IMR-90 (cell line): ENCODE measurements around the gene NAPSA. TPM values are rescaled to one million over a fixed set of nuclear protein-coding genes. Genes with fewer than 3 reads are reported as not detected.

Experiments used
- ATAC-seq: fragments of 200-7000 bp; cut with Tn5 transposase; 2 replicates; pipeline ENCODE4 v1.9.1; 2020; ENCODE audit warnings: low read depth, mild to moderate bottlenecking, moderate library complexity
- BruUV-seq: library from RNA; stranded (reverse); fragments of 400-500 nt; replicated peaks from 2 replicates; lab custom pipeline; 2021; lab: Mats Ljungman, UMichigan
- CTCF ChIA-PET: fragments of 300-600 bp; formaldehyde crosslinking; extraction: SDS; loops from one replicate; lab custom pipeline; 2021; ENCODE audit warnings: antibody characterized with exemption; lab: Yijun Ruan, JAX
- POLR2A ChIA-PET: fragments of 300-600 bp; sonication (Branson Sonifier 250); formaldehyde crosslinking; loops from one replicate; lab custom pipeline; 2022; ENCODE audit warnings: antibody characterized with exemption; ENCODE audit not compliant: unreplicated experiment; lab: Charles Lee
- DNase-seq: peaks from one replicate; pipeline ENCODE4 v3.0.0; 2013
- H2AFZ ChIP-seq: replicated peaks from 2 replicates; pipeline ENCODE3; 2013; ENCODE audit warnings: low read length, mild to moderate bottlenecking; ENCODE audit not compliant: poor library complexity
- H2AK5ac ChIP-seq: 2 replicates; pipeline ENCODE4 v1.6.1; 2013; ENCODE audit warnings: low read depth, low read length, inconsistent platforms
- H2AK9ac ChIP-seq: replicated peaks from 2 replicates; pipeline ENCODE3; 2013; ENCODE audit warnings: mild to moderate bottlenecking, low read depth, low read length, moderate library complexity; ENCODE audit not compliant: poor library complexity
- H2BK120ac ChIP-seq: 2 replicates; pipeline ENCODE4 v1.6.1; 2013; ENCODE audit warnings: low read depth, low read length, inconsistent platforms
- H2BK15ac ChIP-seq: 3 replicates; pipeline ENCODE4 v1.6.1; 2013; ENCODE audit warnings: low read depth, low read length, inconsistent platforms
- H2BK20ac ChIP-seq: 2 replicates; pipeline ENCODE4 v1.6.1; 2013; ENCODE audit warnings: low read depth, mild to moderate bottlenecking, inconsistent platforms, low read length, moderate library complexity
- H2BK5ac ChIP-seq: 2 replicates; pipeline ENCODE4 v1.6.1; 2013; ENCODE audit warnings: mild to moderate bottlenecking, low read depth, low read length, inconsistent platforms; ENCODE audit not compliant: poor library complexity, severe bottlenecking
- H3K14ac ChIP-seq: replicated peaks from 2 replicates; pipeline ENCODE4 v1.6.1; 2013; ENCODE audit warnings: low read depth, low read length, inconsistent platforms
- H3K18ac ChIP-seq: 2 replicates; pipeline ENCODE4 v1.6.1; 2013; ENCODE audit warnings: low read depth, low read length, control low read depth
- H3K23ac ChIP-seq: 2 replicates; pipeline ENCODE4 v1.6.1; 2013; ENCODE audit warnings: low read depth, low read length, inconsistent platforms
- H3K27ac ChIP-seq: 2 replicates; pipeline ENCODE4 v1.5.1; 2013; ENCODE audit warnings: mild to moderate bottlenecking, control low read depth, low read length; ENCODE audit not compliant: insufficient read depth
- H3K27me3 ChIP-seq: 2 replicates; pipeline ENCODE4 v1.6.1; 2013; ENCODE audit warnings: low read length; ENCODE audit not compliant: control insufficient read depth, insufficient read depth
- H3K36me3 ChIP-seq: 2 replicates; pipeline ENCODE4 v1.6.1; 2013; ENCODE audit warnings: low read length, mixed read lengths; ENCODE audit not compliant: control insufficient read depth, insufficient read depth
- H3K4ac ChIP-seq: 2 replicates; pipeline ENCODE4 v1.6.1; 2013; ENCODE audit warnings: low read depth, low read length, inconsistent platforms
- H3K4me1 ChIP-seq: 2 replicates; pipeline ENCODE4 v1.6.1; 2013; ENCODE audit warnings: low read length, mixed read lengths; ENCODE audit not compliant: control insufficient read depth, insufficient read depth
- H3K4me2 ChIP-seq: 2 replicates; pipeline ENCODE4 v1.6.1; 2013; ENCODE audit warnings: low read depth, mild to moderate bottlenecking, control low read depth, low read length, moderate library complexity
- H3K4me3 ChIP-seq: 2 replicates; pipeline ENCODE4 v1.5.1; 2013; ENCODE audit warnings: low read depth, mild to moderate bottlenecking, control low read depth, low read length, moderate library complexity; ENCODE audit not compliant: insufficient read depth
- H3K56ac ChIP-seq: 2 replicates; pipeline ENCODE4 v1.6.1; 2013; ENCODE audit warnings: low read length, inconsistent platforms; ENCODE audit not compliant: insufficient read depth; ENCODE audit errors: extremely low read depth
- H3K79me1 ChIP-seq, 2 experiments: 2 replicates each; pipeline ENCODE4 v1.6.1; 2013; ENCODE audit warnings: low read length in 2 of 2, inconsistent platforms in 1 of 2, low read depth in 1 of 2
- H3K9ac ChIP-seq: 2 replicates; pipeline ENCODE4 v1.6.1; 2013; ENCODE audit warnings: low read depth, low read length, control low read depth
- H3K9me1 ChIP-seq: 2 replicates; pipeline ENCODE4 v1.6.1; 2013; ENCODE audit warnings: low read length, inconsistent platforms; ENCODE audit not compliant: insufficient read depth
- H3K9me3 ChIP-seq: 2 replicates; pipeline ENCODE4 v1.6.1; 2013; ENCODE audit warnings: low read length; ENCODE audit not compliant: control insufficient read depth, insufficient read depth
- H4K20me1 ChIP-seq: 2 replicates; pipeline ENCODE4 v1.6.1; 2013; ENCODE audit warnings: low read length, inconsistent platforms; ENCODE audit not compliant: insufficient read depth
- H4K5ac ChIP-seq: 2 replicates; pipeline ENCODE4 v1.6.1; 2013; ENCODE audit warnings: mild to moderate bottlenecking, low read depth, low read length, control low read depth
- H4K8ac ChIP-seq, 2 experiments: 2 replicates each; pipeline ENCODE4 v1.6.1; 2013; ENCODE audit warnings: low read depth in 2 of 2, low read length in 2 of 2, control low read depth in 1 of 2, inconsistent platforms in 1 of 2
- H4K91ac ChIP-seq: 2 replicates; pipeline ENCODE4 v1.6.1; 2013; ENCODE audit warnings: low read depth, low read length, inconsistent platforms; ENCODE audit not compliant: insufficient read depth
- BHLHE40 ChIP-seq: fragments of 150-350 bp; IDR thresholded peaks from 2 replicates; pipeline ENCODE4 v1.6.1; 2016; ENCODE audit warnings: mild to moderate bottlenecking, low read depth, low read length
- CEBPB ChIP-seq: IDR thresholded peaks from 2 replicates; pipeline ENCODE4 v1.6.1; 2012; ENCODE audit warnings: low read depth, low read length, improper control_type of control experiment
- CHD1 ChIP-seq: IDR thresholded peaks from 2 replicates; pipeline ENCODE4 v1.6.1; 2012; ENCODE audit warnings: low read depth, low read length, improper control_type of control experiment
- CTCF ChIP-seq: conservative IDR thresholded peaks from 2 replicates; pipeline ENCODE4 v1.5.1; 2012; ENCODE audit warnings: mild to moderate bottlenecking, low read depth, low read length, improper control_type of control experiment
- FOS ChIP-seq: fragments of 150-350 bp; IDR thresholded peaks from 2 replicates; pipeline ENCODE4 v1.6.1; 2016; ENCODE audit warnings: low read depth, low read length
- MAFK ChIP-seq: IDR thresholded peaks from 2 replicates; pipeline ENCODE4 v1.6.1; 2012; ENCODE audit warnings: low read depth, low read length, improper control_type of control experiment
- MAZ ChIP-seq: IDR thresholded peaks from 2 replicates; pipeline ENCODE4 v1.6.1; 2012; ENCODE audit warnings: low read depth, mild to moderate bottlenecking, low read length, improper control_type of control experiment, moderate library complexity, borderline replicate concordance
- MXI1 ChIP-seq: IDR thresholded peaks from 2 replicates; pipeline ENCODE4 v1.6.1; 2012; ENCODE audit warnings: low read depth, mild to moderate bottlenecking, low read length, moderate library complexity, borderline replicate concordance
- NFE2L2 ChIP-seq: fragments of 150-350 bp; IDR thresholded peaks from 2 replicates; pipeline ENCODE4 v1.6.1; 2016; ENCODE audit warnings: low read depth, mild to moderate bottlenecking, low read length
- POLR2A ChIP-seq: IDR thresholded peaks from 2 replicates; pipeline ENCODE4 v1.6.1; 2012; ENCODE audit warnings: mild to moderate bottlenecking, low read depth, low read length
- RAD21 ChIP-seq: IDR thresholded peaks from 2 replicates; pipeline ENCODE4 v1.6.1; 2012; ENCODE audit warnings: low read length, improper control_type of control experiment
- RCOR1 ChIP-seq: IDR thresholded peaks from 2 replicates; pipeline ENCODE4 v1.6.1; 2012; ENCODE audit warnings: mild to moderate bottlenecking, low read length, improper control_type of control experiment; ENCODE audit not compliant: insufficient replicate concordance
- RFX5 ChIP-seq: IDR thresholded peaks from 2 replicates; pipeline ENCODE4 v1.8.0; 2012; ENCODE audit warnings: low read depth, mild to moderate bottlenecking, low read length, moderate library complexity
- WGBS, 2 experiments: methylation state at CpG; one replicate each; pipeline versions ENCODE4 v1.1.5 to v1.1.7; 2013; ENCODE audit warnings: missing lambda C conversion rate in 2 of 2; ENCODE audit not compliant: insufficient read length in 1 of 2; ENCODE audit errors: extremely low coverage in 2 of 2; 5-methylcytosine and 5-hydroxymethylcytosine counted together
- dilution Hi-C: fragments of 300-500 bp; cut with HindIII; formaldehyde crosslinking; loops from one replicate; pipeline ENCODE4 v1.14.3; 2018; ENCODE audit warnings: low sequenced_read_pairs; ENCODE audit not compliant: unreplicated experiment
- in situ Hi-C: fragments of 300-500 bp; cut with MboI; formaldehyde crosslinking; loops from 3 replicates; pipeline ENCODE4 v1.14.3; 2019; ENCODE audit warnings: low sequenced_read_pairs, inconsistent platforms, mixed read lengths
- intact Hi-C: fragments of 100-400 bp; cut with micrococcal nuclease; formaldehyde crosslinking; loops from 2 replicates; pipeline ENCODE4 v1.10.0; 2022
- polyA plus RNA-seq, 3 experiments: library from polyadenylated mRNA; depleted of rRNA; stranded (reverse); fragments of >200 nt; gene quantifications; 2 replicates each; pipeline ENCODE4 v1.2.3, GENCODE V29; 2012; ENCODE audit warnings: low replicate concordance in 1 of 3
- total RNA-seq: library from RNA; depleted of rRNA; stranded (reverse); fragments of >200 nt; gene quantifications from 2 replicates; pipeline ENCODE4 v1.2.3, GENCODE V29; 2012
- TF ChIP-seq, protein P1 (sequence below): fragments of 150-350 bp; IDR thresholded peaks from 2 replicates; pipeline ENCODE4 v1.6.1; 2016; ENCODE audit warnings: low read depth, mild to moderate bottlenecking, low read length, moderate library complexity, borderline replicate concordance
- TF ChIP-seq, protein P2 (sequence below): fragments of 150-350 bp; IDR thresholded peaks from 2 replicates; pipeline ENCODE4 v1.6.1; 2017; ENCODE audit warnings: mild to moderate bottlenecking, antibody characterized with exemption, low read length, low read depth

The NAPSA gene
- total and polyA plus RNA-seq, 2 of the 4 experiments (the other 2 are of a cell fraction) = 0.39 TPM; not detected in 1

DNA sequence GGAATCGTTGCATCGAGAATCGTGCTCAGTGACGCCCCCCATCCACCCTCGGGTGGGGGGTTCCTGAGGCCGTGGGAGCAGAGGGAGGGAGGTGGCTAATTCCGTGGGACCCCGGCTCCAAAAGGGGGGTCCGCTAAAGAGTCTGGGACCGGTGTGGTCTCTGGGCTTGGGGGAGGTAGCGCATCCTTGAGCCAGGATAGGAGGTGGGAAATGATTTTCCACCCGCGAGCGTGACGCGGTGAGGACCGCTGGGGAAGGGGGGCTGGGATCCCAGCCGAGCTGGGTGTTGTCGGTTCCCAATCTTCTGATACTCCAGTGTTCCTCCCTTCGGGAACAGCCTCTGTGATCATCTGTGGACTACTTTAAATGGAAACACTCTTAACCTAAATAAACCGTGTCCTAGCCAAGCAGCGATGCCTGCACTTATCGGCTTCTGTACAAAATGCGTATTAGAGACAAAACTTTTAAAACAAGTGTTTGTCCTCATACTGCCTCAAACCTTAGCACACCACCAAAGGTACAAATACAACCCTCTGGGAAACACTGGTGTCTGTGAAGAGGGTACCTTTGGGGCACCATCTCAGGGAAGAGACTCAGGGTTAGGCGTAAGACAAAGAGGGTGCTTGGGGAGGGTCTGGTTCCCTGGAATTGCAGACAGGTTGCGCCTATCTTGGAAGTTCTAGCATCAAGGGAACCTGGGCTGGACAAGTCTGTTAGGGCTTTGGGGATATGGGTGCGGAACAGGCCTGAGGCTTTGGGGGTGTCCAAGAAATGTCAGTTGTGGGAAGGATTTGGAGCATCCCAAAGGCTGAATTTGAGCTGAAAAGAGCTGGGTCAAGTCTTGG, 52.2 kb downstream of the NAPSA start:
- Histone ChIP-seq H3K27me3 (peaks cover 39% of the 10 kb centered on the region), H2BK15ac (no peak overlapping the region), H3K9me1 (no peaks in the 10 kb centered on the region), H2AK5ac (no peak overlapping the region), H3K27ac (no peak overlapping the region), H3K4me1 (no peaks in the 10 kb centered on the region), H2BK20ac (no peak overlapping the region), H3K79me1 (no peaks in the 10 kb centered on the region), H4K91ac (no peak overlapping the region), H4K5ac (no peak overlapping the region), H3K4me3 (no peak overlapping the region), H2AFZ (no peak overlapping the region), H2BK5ac (no peak overlapping the region), H3K4me2 (no peak overlapping the region), H3K9ac (no peak overlapping the region), H3K9me3 (peaks cover 1% of the 10 kb centered on the region; the same call in 1 of the 2 replicates), H2BK120ac (no peak overlapping the region), H3K36me3 (no peaks in the 10 kb centered on the region), H3K4ac (no peak overlapping the region), H3K18ac (no peak overlapping the region), H4K20me1 (no peaks in the 10 kb centered on the region), H3K14ac (no peak overlapping the region), H4K8ac (no peak overlapping the region), H2AK9ac (no peak overlapping the region), H3K56ac (no peak overlapping the region), H3K23ac (no peak overlapping the region)
- CTCF ChIA-PET = no interaction called here
- WGBS, 2 experiments = 9% methylated on average over 5 of the region's 27 CpGs; no CpG with 5 or more reads in 1 of the 2 experiments
- no peak for DNase-seq
- in situ Hi-C loops (no loop called here), dilution Hi-C loops (no loop called here), intact Hi-C loops (no loop called here)
- BruUV-seq = no TSS peak
- POLR2A ChIA-PET = no interaction called here
- ATAC-seq = no peak
- no peak for TF ChIP-seq CHD1
- no peak for TF ChIP-seq CEBPB
- TF ChIP-seq RFX5 = no peak
- TF ChIP-seq RAD21 = no peak
- no peak for TF ChIP-seq MAZ
- TF ChIP-seq, protein P1, sequence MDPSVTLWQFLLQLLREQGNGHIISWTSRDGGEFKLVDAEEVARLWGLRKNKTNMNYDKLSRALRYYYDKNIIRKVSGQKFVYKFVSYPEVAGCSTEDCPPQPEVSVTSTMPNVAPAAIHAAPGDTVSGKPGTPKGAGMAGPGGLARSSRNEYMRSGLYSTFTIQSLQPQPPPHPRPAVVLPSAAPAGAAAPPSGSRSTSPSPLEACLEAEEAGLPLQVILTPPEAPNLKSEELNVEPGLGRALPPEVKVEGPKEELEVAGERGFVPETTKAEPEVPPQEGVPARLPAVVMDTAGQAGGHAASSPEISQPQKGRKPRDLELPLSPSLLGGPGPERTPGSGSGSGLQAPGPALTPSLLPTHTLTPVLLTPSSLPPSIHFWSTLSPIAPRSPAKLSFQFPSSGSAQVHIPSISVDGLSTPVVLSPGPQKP = no peak
- TF ChIP-seq MXI1 = no peak
- TF ChIP-seq MAFK = no peak
- no peak for TF ChIP-seq BHLHE40
- no peak for TF ChIP-seq POLR2A
- no peak for TF ChIP-seq CTCF
- no peak for TF ChIP-seq RCOR1
- TF ChIP-seq, protein P2, sequence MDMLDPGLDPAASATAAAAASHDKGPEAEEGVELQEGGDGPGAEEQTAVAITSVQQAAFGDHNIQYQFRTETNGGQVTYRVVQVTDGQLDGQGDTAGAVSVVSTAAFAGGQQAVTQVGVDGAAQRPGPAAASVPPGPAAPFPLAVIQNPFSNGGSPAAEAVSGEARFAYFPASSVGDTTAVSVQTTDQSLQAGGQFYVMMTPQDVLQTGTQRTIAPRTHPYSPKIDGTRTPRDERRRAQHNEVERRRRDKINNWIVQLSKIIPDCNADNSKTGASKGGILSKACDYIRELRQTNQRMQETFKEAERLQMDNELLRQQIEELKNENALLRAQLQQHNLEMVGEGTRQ = no peak
- no peak for TF ChIP-seq NFE2L2
- no peak for TF ChIP-seq FOS
